Measurements from ENCODE around the gene ALG12. TPM values are rescaled to one million over a fixed set of nuclear protein-coding genes. Genes with fewer than 3 reads are reported as not detected.
A peak's percentile ranks its signal among the peaks of the same experiment; 100 is the strongest.

Gene ALG12
- total and polyA plus RNA-seq, 2 of the 13 experiments (the other 11 are each of a cell fraction or from before 2014, with no cell fraction given): 7.8 to 15.8 TPM

- no peak for TF ChIP-seq ZBTB40 (IDR thresholded peaks at IDR 0.05)
- TF ChIP-seq ZBTB40 (CRISPR knock-in tag; IDR thresholded peaks at IDR 0.05): peak; percentile 58; the same call in 1 of the 2 replicates
- TF ChIP-seq ZBTB34 (CRISPR knock-in tag; IDR thresholded peaks at IDR 0.05): 0 out of 2 replicates have a peak, but pooled peaks have one; percentile 47
- no peak for TF ChIP-seq RFX3 (CRISPR knock-in tag; IDR thresholded peaks at IDR 0.05)
- peak; percentile 90 for TF ChIP-seq NR2F6 (IDR thresholded peaks at IDR 0.05)
- TF ChIP-seq NR2F6 (CRISPR knock-in tag; IDR thresholded peaks at IDR 0.05): peak; percentile 96
- TF ChIP-seq ZNF124 (CRISPR knock-in tag; IDR thresholded peaks at IDR 0.05): no peak
- TF ChIP-seq EED (CRISPR knock-in tag; IDR thresholded peaks at IDR 0.05): peak; percentile 59; the same call in 1 of the 2 replicates
- TF ChIP-seq ARID5B (CRISPR knock-in tag; IDR thresholded peaks at IDR 0.05): peak; percentile 35; the same call in 1 of the 2 replicates
- peak; percentile 39 for TF ChIP-seq ZNF883 (CRISPR knock-in tag; IDR thresholded peaks at IDR 0.05; ENCODE audit: not compliant biosample characterization)
- peak; percentile 78 for TF ChIP-seq TBX2 (CRISPR knock-in tag; IDR thresholded peaks at IDR 0.05; ENCODE audit: borderline replicate concordance)
- no peak for TF ChIP-seq LCORL (IDR thresholded peaks at IDR 0.05)
- TF ChIP-seq LCORL (CRISPR knock-in tag; IDR thresholded peaks at IDR 0.05): peak; percentile 98
- TF ChIP-seq HDAC2 (CRISPR knock-in tag; IDR thresholded peaks at IDR 0.05): peak; percentile 52; the same call in 1 of the 2 replicates
- 0 out of 2 replicates have a peak, but pooled peaks have one; percentile 0 for TF ChIP-seq ZNF766 (CRISPR knock-in tag; IDR thresholded peaks at IDR 0.05; ENCODE audit: borderline replicate concordance)
- peak; percentile 35; the same call in 1 of the 2 replicates for TF ChIP-seq SOX5 (CRISPR knock-in tag; IDR thresholded peaks at IDR 0.05; ENCODE audit: borderline replicate concordance)
Observed at GRCh38 chr22:49955581-49956417, 37.6 kb upstream of the ALG12 start (continued).
